ENCODE measurements around the gene KRT17. TPM values are rescaled to one million over a fixed set of nuclear protein-coding genes. Genes with fewer than 3 reads are reported as not detected.

Gene KRT17
- polyA plus RNA-seq, 1 donor (not counting 4 experiments of a cell fraction or from before 2014, with no cell fraction given): 8,666 TPM

DNA sequence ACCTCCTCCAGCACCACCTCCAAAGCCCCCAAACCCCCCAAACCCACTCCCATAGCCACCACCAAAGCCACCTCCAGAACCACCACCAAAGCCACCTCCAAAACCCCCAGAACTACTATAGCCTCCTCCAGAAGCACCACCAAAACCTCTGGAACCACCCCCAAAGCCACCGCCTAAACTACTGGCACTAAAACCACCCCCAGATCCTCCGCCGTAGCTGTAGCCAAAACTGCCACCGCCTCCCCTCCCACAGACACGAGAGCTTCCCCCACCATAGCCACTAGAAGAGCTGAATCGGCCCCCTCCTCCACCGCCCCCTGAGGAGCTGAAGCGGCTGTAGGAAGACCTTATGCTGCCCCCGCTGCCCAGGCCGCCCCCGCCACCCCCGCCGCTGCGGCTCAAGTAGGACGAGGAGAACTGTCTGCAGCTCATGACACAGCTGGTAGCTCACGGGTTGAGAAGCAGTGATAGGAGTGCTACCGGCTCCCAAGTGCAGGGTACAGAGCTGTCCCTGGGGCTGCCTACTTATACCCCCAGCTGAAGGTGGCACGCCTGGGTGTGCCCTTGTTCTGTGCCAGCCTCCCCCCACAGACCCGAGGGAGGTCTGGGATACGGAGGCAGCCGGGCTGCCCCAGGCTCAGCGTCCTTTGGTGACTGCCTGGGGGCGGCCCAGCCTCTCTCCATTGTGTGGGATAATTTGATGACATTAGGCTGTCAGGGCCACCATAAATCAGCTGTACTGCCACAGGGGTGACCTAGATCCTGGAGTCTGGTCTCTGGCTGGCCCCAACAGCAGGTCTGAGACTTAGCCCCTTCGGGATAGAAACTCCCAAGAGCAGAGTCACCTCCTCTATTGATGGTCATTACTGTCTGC is 52.6 kb downstream of the KRT17 start, which contains the start of gene KRT9:
TSS of gene KRT9 (minus strand) at position 499 of the 874 bp plus-strand sequence. CDS start at position 432, 67 bp downstream.
- Histone ChIP-seq H3K4me2 (ENCODE audit: control insufficient read depth, extremely low read depth, insufficient read depth, low read depth, low read length) (peak within 1 kb of the TSS; percentile 6), H3K27ac (ENCODE audit: control insufficient read depth, insufficient read depth, low read length) (no peak within 1 kb of the TSS), H3K27me3 (ENCODE audit: control insufficient read depth, extremely low read depth, insufficient read depth, low read length) (no peaks in the 10 kb centered on the region), H3K4me3 (ENCODE audit: control insufficient read depth in 2 of 3, extremely low read depth in 1 of 3, insufficient read depth in 2 of 3, low read depth in 1 of 3, low read length in 3 of 3) (no peak within 1 kb of the TSS), H3K79me2 (ENCODE audit: control insufficient read depth, insufficient read depth, low read length) (no peaks in the 10 kb centered on the region), H3K9me3 (ENCODE audit: control insufficient read depth, low read depth, low read length) (no peaks in the 10 kb centered on the region), H4K20me1 (ENCODE audit: control insufficient read depth, extremely low read depth, insufficient read depth, low read length) (no peaks in the 10 kb centered on the region), H3K9me1 (ENCODE audit: control insufficient read depth, extremely low read depth, insufficient read depth, low read length) (no peaks in the 10 kb centered on the region), H2AFZ (ENCODE audit: control insufficient read depth, low read length) (no peak within 1 kb of the TSS), H3K9ac (ENCODE audit: control insufficient read depth, extremely low read depth, insufficient read depth, low read length) (no peak within 1 kb of the TSS), H3K36me3 (ENCODE audit: control insufficient read depth in 2 of 2, extremely low read depth in 1 of 2, insufficient read depth in 2 of 2, low read length in 2 of 2) (no peaks in the 10 kb centered on the region), H3K4me1 (ENCODE audit: control insufficient read depth, extremely low read depth, insufficient read depth, low read length) (peaks cover 10% of the 10 kb centered on the region)
- DNase-seq (ENCODE audit: low read depth, low spot score): no peak
- TF ChIP-seq, protein P1, sequence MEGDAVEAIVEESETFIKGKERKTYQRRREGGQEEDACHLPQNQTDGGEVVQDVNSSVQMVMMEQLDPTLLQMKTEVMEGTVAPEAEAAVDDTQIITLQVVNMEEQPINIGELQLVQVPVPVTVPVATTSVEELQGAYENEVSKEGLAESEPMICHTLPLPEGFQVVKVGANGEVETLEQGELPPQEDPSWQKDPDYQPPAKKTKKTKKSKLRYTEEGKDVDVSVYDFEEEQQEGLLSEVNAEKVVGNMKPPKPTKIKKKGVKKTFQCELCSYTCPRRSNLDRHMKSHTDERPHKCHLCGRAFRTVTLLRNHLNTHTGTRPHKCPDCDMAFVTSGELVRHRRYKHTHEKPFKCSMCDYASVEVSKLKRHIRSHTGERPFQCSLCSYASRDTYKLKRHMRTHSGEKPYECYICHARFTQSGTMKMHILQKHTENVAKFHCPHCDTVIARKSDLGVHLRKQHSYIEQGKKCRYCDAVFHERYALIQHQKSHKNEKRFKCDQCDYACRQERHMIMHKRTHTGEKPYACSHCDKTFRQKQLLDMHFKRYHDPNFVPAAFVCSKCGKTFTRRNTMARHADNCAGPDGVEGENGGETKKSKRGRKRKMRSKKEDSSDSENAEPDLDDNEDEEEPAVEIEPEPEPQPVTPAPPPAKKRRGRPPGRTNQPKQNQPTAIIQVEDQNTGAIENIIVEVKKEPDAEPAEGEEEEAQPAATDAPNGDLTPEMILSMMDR (optimal IDR thresholded peaks at IDR 0.05 in 1 of 3, IDR thresholded peaks at IDR 0.05 in 1 of 3, conservative IDR thresholded peaks at IDR 0.05 in 1 of 3; ENCODE audit: extremely low read depth in 1 of 3, insufficient read depth in 2 of 3, low read length in 3 of 3): no peak
- no peak for TF ChIP-seq EZH2 (IDR thresholded peaks at IDR 0.05; ENCODE audit: low read length)
- dilution Hi-C loops (cut with MboI; ENCODE audit: extremely low pct_ligation_motif_present, low sequenced_read_pairs): no loop called here
- FAIRE-seq: no peak

Other genes starting within 250 kb of the KRT17 start
- 4.4 to 4.8 TPM (median 4.6 TPM) in 3 replicates for gene KRT34, start 242.3 kb downstream of the KRT17 start, polyA plus RNA-seq
- gene KRT31, start 227.0 kb downstream of the KRT17 start, polyA plus RNA-seq: 20.5 to 45.2 TPM (median 24.9 TPM) in 3 replicates
- 0.03 to 0.08 TPM (median 0.04 TPM) in 3 replicates for gene KRT37, start 200.0 kb downstream of the KRT17 start, polyA plus RNA-seq
- gene KRT38, start 183.6 kb downstream of the KRT17 start, polyA plus RNA-seq: not detected in 3 replicates
- gene KRT32, start 157.2 kb downstream of the KRT17 start, polyA plus RNA-seq: 0.03 TPM in 1 of 3 replicates, not detected in the others
- not detected in 3 replicates for gene KRT35, start 143.4 kb downstream of the KRT17 start, polyA plus RNA-seq
- gene KRT36, start 134.7 kb downstream of the KRT17 start, polyA plus RNA-seq: not detected in 3 replicates
- gene KRT13, start 119.0 kb downstream of the KRT17 start, polyA plus RNA-seq: 15.2 to 46.6 TPM (median 24.0 TPM) in 3 replicates
- gene KRT15, start 105.7 kb downstream of the KRT17 start, polyA plus RNA-seq: 505 to 838 TPM (median 729 TPM) in 3 replicates
- gene KRT19, start 96.3 kb downstream of the KRT17 start, polyA plus RNA-seq: 29.7 to 60.4 TPM (median 35.5 TPM) in 3 replicates
- gene KRT9, start 52.5 kb downstream of the KRT17 start, polyA plus RNA-seq: 0.85 to 1.6 TPM (median 1.5 TPM) in 3 replicates
- 26,041 to 32,523 TPM (median 29,603 TPM) in 3 replicates for gene KRT14, start 37.7 kb downstream of the KRT17 start, polyA plus RNA-seq
- 1,163 to 4,746 TPM (median 1,851 TPM) in 3 replicates for gene KRT16, start 11.8 kb downstream of the KRT17 start, polyA plus RNA-seq
- 236 to 308 TPM (median 272 TPM) in 3 replicates for gene EIF1, start 64.3 kb upstream of the KRT17 start, polyA plus RNA-seq
- gene GAST, start 87.8 kb upstream of the KRT17 start, polyA plus RNA-seq: 0.40 to 4.8 TPM (median 0.87 TPM) in 3 replicates
- gene HAP1, start 110.1 kb upstream of the KRT17 start, polyA plus RNA-seq: 0.95 to 2.3 TPM (median 1.6 TPM) in 3 replicates
- 152 to 261 TPM (median 192 TPM) in 3 replicates for gene JUP, start 162.1 kb upstream of the KRT17 start, polyA plus RNA-seq
- 4.2 to 8.4 TPM (median 5.9 TPM) in 3 replicates for gene P3H4, start 187.4 kb upstream of the KRT17 start, polyA plus RNA-seq
- 0.37 to 0.73 TPM (median 0.38 TPM) in 3 replicates for gene FKBP10, start 188.4 kb upstream of the KRT17 start, polyA plus RNA-seq
- 83.4 to 109 TPM (median 92.7 TPM) in 3 replicates for gene NT5C3B, start 211.7 kb upstream of the KRT17 start, polyA plus RNA-seq
- gene KLHL10, start 213.2 kb upstream of the KRT17 start, polyA plus RNA-seq: 0.06 to 0.21 TPM (median 0.19 TPM) in 3 replicates
- gene KLHL11, start 240.8 kb upstream of the KRT17 start, polyA plus RNA-seq: 4.7 to 6.7 TPM (median 5.2 TPM) in 3 replicates

Measured in keratinocyte (primary cell).